Stomach (tissue), 4 donors: ENCODE results near the gene ARL13B.

ENCODE experiments used
- CTCF ChIP-seq, 7 experiments: fragments of 450-650 bp in 4 of 7; fragments of 200-600 bp in 3 of 7; sonication (generic) in 3 of 7; IDR thresholded peaks; one replicate each; pipeline ENCODE4 v1.5.1; 2016 to 2019; ENCODE audit warnings: antibody characterized with exemption in 7 of 7, control low read depth in 2 of 7, mild to moderate bottlenecking in 1 of 7
- POLR2A ChIP-seq, 4 donors: fragments of 450-650 bp; IDR thresholded peaks; one replicate each; pipeline ENCODE4 v1.6.1; 2016; ENCODE audit warnings: antibody characterized with exemption in 4 of 4, control low read depth in 2 of 4, mild to moderate bottlenecking in 1 of 4, moderate library complexity in 1 of 4
- POLR2AphosphoS5 ChIP-seq, 3 donors: sonication (generic); formaldehyde crosslinking; IDR thresholded peaks; one replicate each; pipeline ENCODE4 v1.6.1; 2016; ENCODE audit warnings: antibody characterized with exemption in 3 of 3

- TF ChIP-seq CTCF (IDR thresholded peaks at IDR 0.05) (no peak), POLR2AphosphoS5 (IDR thresholded peaks at IDR 0.05) (no peak), POLR2A (IDR thresholded peaks at IDR 0.05) (no peak)
Measured at GRCh38 chr3:94026623-94027022, 46.7 kb downstream of the ARL13B start.
